NCI-H2227 treated with DMSO at 0.1 percent for 48 hours (cell line): ENCODE measurements around the gene P4HA1.

Experiments used
- DNase-seq: peaks from one replicate; lab custom pipeline; 2025; lab: John Stamatoyannopoulos, UW

P4HA1 gene

DNA sequence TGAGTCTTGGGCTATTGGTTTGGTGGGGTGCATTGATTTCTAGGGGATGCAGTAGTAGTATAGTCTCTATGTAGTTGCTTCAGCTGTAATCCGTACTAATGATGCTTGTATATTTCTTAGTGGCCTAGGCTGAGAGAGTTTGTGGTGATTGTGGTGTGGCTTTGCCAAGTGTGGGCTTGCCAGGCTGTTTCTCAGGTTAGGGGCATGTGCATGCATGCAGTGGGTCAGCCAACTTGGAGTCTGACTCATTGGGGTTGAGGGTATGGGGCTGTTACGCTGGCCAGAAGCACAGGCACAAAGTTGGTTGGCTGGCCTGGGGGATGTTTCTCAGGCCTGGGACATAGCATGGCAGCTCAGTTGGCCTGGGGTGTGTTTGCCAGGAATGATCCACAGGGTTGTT is 116.3 kb downstream of the P4HA1 start:
- no peak for DNase-seq

DNA sequence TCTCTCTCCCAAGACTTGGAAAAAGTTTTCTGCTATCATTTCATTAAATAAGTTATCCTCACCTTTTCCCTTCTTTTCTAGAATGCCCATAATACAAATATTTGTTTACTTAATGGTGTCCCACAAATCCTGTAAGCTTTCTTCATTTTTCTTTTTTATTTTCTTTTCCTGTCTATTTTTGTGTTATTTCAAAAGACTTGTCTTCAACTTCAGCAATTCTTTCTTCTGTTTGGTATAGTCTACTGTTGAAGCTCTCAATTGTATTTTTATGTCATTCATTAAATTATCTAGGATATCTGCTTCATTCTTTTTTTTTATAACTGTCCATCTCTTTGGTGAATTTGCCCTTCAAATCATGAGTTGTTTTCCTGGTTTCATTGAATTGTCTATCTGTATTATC is 117.0 kb downstream of the P4HA1 start:
- DNase-seq: no peak

DNA sequence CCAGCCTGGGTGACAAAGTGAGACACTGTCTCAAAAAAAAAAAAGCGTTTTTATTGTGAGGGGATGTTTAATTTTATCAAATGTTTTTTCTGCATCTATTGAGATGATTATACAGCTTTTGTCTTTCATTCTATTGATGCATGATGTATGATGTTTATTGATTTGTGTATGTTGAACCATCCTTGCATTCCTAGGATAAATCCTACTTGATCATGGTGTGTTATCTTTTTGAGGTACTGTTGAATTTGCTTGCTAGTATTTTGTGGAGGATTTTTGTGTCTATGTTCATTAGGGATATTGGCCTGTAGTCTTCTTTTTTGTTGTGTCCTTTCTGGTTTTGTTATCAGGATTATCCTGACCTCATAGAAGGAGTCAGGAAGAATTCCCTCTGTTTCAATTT is 119.8 kb downstream of the P4HA1 start:
- DNase-seq: no peak
